Activated CD8-positive, alpha-beta memory T cell treated with anti-CD3 and anti-CD28 coated beads, Interleukin-2, amount 50 U/mL, for 24 hours (primary cell): ENCODE measurements around the gene CR2.
"Not testable (repeated sequence)": the region's sequence is repeated elsewhere in the genome, so short reads cannot be mapped to it uniquely, and the experiment has no call there.

Experiments
- DNase-seq: peaks from one replicate; pipeline ENCODE4 v3.0.0-alpha.2; 2020; ENCODE audit errors: extremely low read depth

CR2 gene

GRCh38 chr1:207444514-207445217, 9.5 kb upstream of the CR2 start:
- no peak for DNase-seq

- DNase-seq = no peak
These were observed 450 bp upstream of the CR2 start for GRCh38 chr1:207453710-207454045.

GRCh38 chr1:207455183-207455754, 1.1 kb downstream of the CR2 start:
- no peak for DNase-seq

- DNase-seq = no peak
These were observed 4.3 kb downstream of the CR2 start for GRCh38 chr1:207458414-207458813.

- no peak for DNase-seq
These were observed 4.9 kb downstream of the CR2 start for GRCh38 chr1:207459008-207459407.

GRCh38 chr1:207461649-207462048, 7.5 kb downstream of the CR2 start:
- no peak for DNase-seq

- DNase-seq = no peak
These were observed 8.4 kb downstream of the CR2 start for GRCh38 chr1:207462535-207462934.

GRCh38 chr1:207463021-207463420, 8.9 kb downstream of the CR2 start:
- no peak for DNase-seq

- DNase-seq = no peak
These were observed 9.4 kb downstream of the CR2 start for GRCh38 chr1:207463571-207463970.

- no peak for DNase-seq
These were observed 16.8 kb downstream of the CR2 start for GRCh38 chr1:207470927-207471326.

GRCh38 chr1:207474210-207474609, 20.1 kb downstream of the CR2 start:
- DNase-seq = no peak

GRCh38 chr1:207486198-207486597, 32.1 kb downstream of the CR2 start:
- no peak for DNase-seq

- no peak for DNase-seq
These were observed 33.5 kb downstream of the CR2 start for GRCh38 chr1:207487636-207488035.

GRCh38 chr1:207493212-207493611, 39.1 kb downstream of the CR2 start:
- no peak for DNase-seq

GRCh38 chr1:207494171-207494570, 40.0 kb downstream of the CR2 start:
- no peak for DNase-seq

GRCh38 chr1:207495281-207495680, 41.2 kb downstream of the CR2 start:
- DNase-seq = not testable (repeated sequence)

GRCh38 chr1:207495801-207496792, 42.0 kb downstream of the CR2 start, which contains the start of gene CR1:
Gene CR1 (plus strand): TSS chr1:207496157. CDS start chr1:207496268, 111 bp downstream.
- DNase-seq = no peak

GRCh38 chr1:207497941-207498340, 43.8 kb downstream of the CR2 start:
- no peak for DNase-seq

GRCh38 chr1:207499573-207499972, 45.4 kb downstream of the CR2 start:
- DNase-seq = peak; percentile 18

GRCh38 chr1:207500306-207500705, 46.2 kb downstream of the CR2 start:
- no peak for DNase-seq

- DNase-seq = no peak
These were observed 46.9 kb downstream of the CR2 start for GRCh38 chr1:207501071-207501470.

GRCh38 chr1:207502726-207503125, 48.6 kb downstream of the CR2 start:
- no peak for DNase-seq

- DNase-seq = no peak
These were observed 49.8 kb downstream of the CR2 start for GRCh38 chr1:207503950-207504349.
